Measurements from ENCODE around the gene PLK5.

The PLK5 gene

DNA sequence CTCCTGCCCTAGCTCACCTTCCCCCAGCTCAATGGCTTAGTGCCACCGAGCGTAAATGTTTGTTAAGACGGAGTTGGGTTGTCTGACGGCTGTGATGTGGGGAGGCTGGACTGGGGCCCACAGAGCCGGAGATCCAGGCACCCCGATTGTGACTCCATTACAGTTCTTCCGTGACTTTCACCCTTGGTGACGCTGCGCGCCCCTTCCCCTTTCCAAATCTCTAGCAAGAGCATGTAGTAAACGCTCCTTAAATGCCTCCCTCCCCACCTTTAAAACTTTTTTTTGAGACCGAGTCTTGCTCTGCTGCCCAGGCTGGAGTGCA is 32.1 kb upstream of the PLK5 start:
- Histone ChIP-seq H3K4me3 (ENCODE audit: low read depth, low read length, poor library complexity, severe bottlenecking) (no peak overlapping the region), H3K4me2 (ENCODE audit: low read length) (no peak overlapping the region), H4K20me1 (ENCODE audit: insufficient read depth, low read length) (no peaks in the 10 kb centered on the region), H3K9me3 (ENCODE audit: low read length) (no peaks in the 10 kb centered on the region), H3K36me3 (ENCODE audit: insufficient read depth, low read length) (no peaks in the 10 kb centered on the region), H3K27ac (ENCODE audit: low read depth, low read length, poor library complexity, severe bottlenecking) (no peak overlapping the region), H3K9me2 (ENCODE audit: low read depth, low read length) (no peaks in the 10 kb centered on the region), H3F3A (ENCODE audit: insufficient read depth, low read length) (no peaks in the 10 kb centered on the region), H3K4me1 (ENCODE audit: insufficient read depth, low read length, severe bottlenecking) (peaks cover 13% of the 10 kb centered on the region), H2AFZ (ENCODE audit: low read length) (no peak overlapping the region), H3K27me3 (ENCODE audit: insufficient read depth, low read length) (no peaks in the 10 kb centered on the region), H3K79me2 (ENCODE audit: insufficient read depth, low read length) (no peaks in the 10 kb centered on the region), H3K9ac (ENCODE audit: low read length) (no peak overlapping the region)
- no peak for TF ChIP-seq CTCF (IDR thresholded peaks at IDR 0.05; ENCODE audit: low read length)
- TF ChIP-seq EZH2 (IDR thresholded peaks at IDR 0.05; ENCODE audit: borderline replicate concordance, low read length): no peak

DNA sequence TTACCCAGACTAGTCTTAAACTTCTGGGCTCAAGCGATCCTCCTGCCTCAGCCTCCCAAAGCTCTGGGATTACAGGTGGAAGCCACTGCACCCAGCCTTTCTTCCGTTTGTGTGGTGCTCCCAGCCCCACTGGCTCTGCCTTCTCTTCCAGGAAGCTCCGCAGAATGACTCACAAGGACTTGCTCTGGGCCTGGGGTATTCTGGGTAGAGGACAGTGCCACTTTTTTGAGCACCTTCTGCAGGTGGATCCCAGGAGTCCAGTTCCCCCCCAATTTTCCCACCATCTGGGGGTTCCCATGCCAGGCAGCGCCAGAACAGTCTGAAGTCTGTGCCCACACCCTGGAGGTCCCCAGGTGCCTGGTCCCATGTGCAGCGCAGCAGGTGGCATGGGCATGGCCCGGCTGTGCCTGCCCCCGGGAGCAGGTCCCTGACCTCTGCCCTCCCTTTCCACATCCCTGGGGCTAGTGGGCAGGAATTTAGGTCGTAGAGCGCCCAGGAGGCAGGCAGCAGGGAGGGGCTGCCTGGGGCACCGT is 31.3 kb upstream of the PLK5 start:
- Histone ChIP-seq H2AFZ (ENCODE audit: low read length) (no peak overlapping the region), H3K4me1 (ENCODE audit: insufficient read depth, low read length, severe bottlenecking) (peaks cover 13% of the 10 kb centered on the region), H3K27ac (ENCODE audit: low read depth, low read length, poor library complexity, severe bottlenecking) (no peak overlapping the region), H3F3A (ENCODE audit: insufficient read depth, low read length) (no peaks in the 10 kb centered on the region), H3K9me3 (ENCODE audit: low read length) (no peaks in the 10 kb centered on the region), H4K20me1 (ENCODE audit: insufficient read depth, low read length) (no peaks in the 10 kb centered on the region), H3K4me3 (ENCODE audit: low read depth, low read length, poor library complexity, severe bottlenecking) (no peak overlapping the region), H3K36me3 (ENCODE audit: insufficient read depth, low read length) (no peaks in the 10 kb centered on the region), H3K4me2 (ENCODE audit: low read length) (no peak overlapping the region), H3K79me2 (ENCODE audit: insufficient read depth, low read length) (no peaks in the 10 kb centered on the region), H3K27me3 (ENCODE audit: insufficient read depth, low read length) (no peaks in the 10 kb centered on the region), H3K9me2 (ENCODE audit: low read depth, low read length) (no peaks in the 10 kb centered on the region), H3K9ac (ENCODE audit: low read length) (no peak overlapping the region)
- TF ChIP-seq CTCF (IDR thresholded peaks at IDR 0.05; ENCODE audit: low read length) (no peak), EZH2 (IDR thresholded peaks at IDR 0.05; ENCODE audit: borderline replicate concordance, low read length) (no peak)

GRCh38 chr19:1494115-1494815 is 29.6 kb upstream of the PLK5 start:
- H3K27me3 ChIP-seq (ENCODE audit: insufficient read depth, low read length): no peaks in the 10 kb centered on the region
- no peak overlapping the region for H3K4me2 ChIP-seq (ENCODE audit: low read length)
- TF ChIP-seq EZH2 (IDR thresholded peaks at IDR 0.05; ENCODE audit: borderline replicate concordance, low read length): no peak
- no peak for TF ChIP-seq CTCF (IDR thresholded peaks at IDR 0.05; ENCODE audit: low read length)
- H3K27ac ChIP-seq (ENCODE audit: low read depth, low read length, poor library complexity, severe bottlenecking): no peak overlapping the region
- no peaks in the 10 kb centered on the region for H3K79me2 ChIP-seq (ENCODE audit: insufficient read depth, low read length)
- H3K4me1 ChIP-seq (ENCODE audit: insufficient read depth, low read length, severe bottlenecking): peaks cover 12% of the 10 kb centered on the region
- H3K9ac ChIP-seq (ENCODE audit: low read length): no peak overlapping the region
- no peaks in the 10 kb centered on the region for H3F3A ChIP-seq (ENCODE audit: insufficient read depth, low read length)
- no peak overlapping the region for H2AFZ ChIP-seq (ENCODE audit: low read length)
- H3K9me3 ChIP-seq (ENCODE audit: low read length): no peaks in the 10 kb centered on the region
- no peaks in the 10 kb centered on the region for H3K9me2 ChIP-seq (ENCODE audit: low read depth, low read length)
- H3K36me3 ChIP-seq (ENCODE audit: insufficient read depth, low read length): no peaks in the 10 kb centered on the region
- H3K4me3 ChIP-seq (ENCODE audit: low read depth, low read length, poor library complexity, severe bottlenecking): no peak overlapping the region
- H4K20me1 ChIP-seq (ENCODE audit: insufficient read depth, low read length): no peaks in the 10 kb centered on the region

Data from OCI-LY1 (cell line).